K562 (cell line): ENCODE data around the gene HERC3. TPM values are rescaled to one million over a fixed set of nuclear protein-coding genes. Genes with fewer than 3 reads are reported as not detected.

Source experiments
- ATAC-seq: fragments of 200-7000 bp; cut with Tn5 transposase; 3 replicates; pipeline ENCODE4 v1.9.1; 2020; ENCODE audit warnings: moderate library complexity
- BruUV-seq: library from RNA; stranded (reverse); fragments of 400-500 nt; replicated peaks from 2 replicates; lab custom pipeline; 2021; lab: Mats Ljungman, UMichigan
- CTCF ChIA-PET: fragments of 300-600 bp; formaldehyde crosslinking; extraction: SDS; loops from one replicate; lab custom pipeline; 2021; ENCODE audit warnings: low intra/inter-chr PET ratio; lab: Yijun Ruan, JAX
- POLR2A ChIA-PET: fragments of 300-600, 350-650 bp; sonication (Branson Sonifier 250); formaldehyde crosslinking; extraction: SDS; loops from one replicate; lab custom pipeline; 2021; ENCODE audit warnings: antibody characterized with exemption, inconsistent platforms; lab: Yijun Ruan, JAX
- DNase-seq, 4 experiments: peaks; one replicate each; pipeline versions ENCODE4 v3.0.0 to v3.0.0-alpha.2; 2011 to 2018; ENCODE audit warnings: low spot score in 3 of 4, mixed read lengths in 3 of 4; ENCODE audit errors: extremely low read depth in 1 of 4
- FAIRE-seq: peaks from 2 replicates; lab custom pipeline; 2011; peaks lifted over from hg19 to GRCh38; lab: Jason Lieb, UNC
- H2AFZ ChIP-seq: 2 replicates; pipeline ENCODE4 v1.6.0; 2011; ENCODE audit warnings: low read depth, low read length, control low read depth, inconsistent platforms
- H3K27ac ChIP-seq: fragments of 200-600 bp; 3 replicates; pipeline ENCODE4 v1.8.0; 2011; ENCODE audit warnings: low read depth, mild to moderate bottlenecking, control low read depth, inconsistent platforms, low read length, moderate library complexity, mixed read lengths; ENCODE audit errors: extremely low read depth
- H3K27me3 ChIP-seq, 2 experiments: fragments of 300-600 bp in 1 of 2; 2 replicates in 1 of 2; 3 replicates in 1 of 2; pipeline versions ENCODE4 v1.6.0 to v1.8.0; 2011; ENCODE audit warnings: inconsistent platforms in 2 of 2, low read length in 2 of 2, mild to moderate bottlenecking in 1 of 2, mixed read lengths in 1 of 2, moderate library complexity in 1 of 2; ENCODE audit not compliant: control insufficient read depth in 2 of 2, insufficient read depth in 2 of 2
- H3K36me3 ChIP-seq: fragments of 300-600 bp; 3 replicates; pipeline ENCODE4 v1.8.0; 2011; ENCODE audit warnings: mild to moderate bottlenecking, low read length, inconsistent platforms; ENCODE audit not compliant: control insufficient read depth, insufficient read depth
- H3K4me1 ChIP-seq, 2 experiments: fragments of 200-600 bp in 1 of 2; replicated peaks in 1 of 2; 2 replicates in 1 of 2; 3 replicates in 1 of 2; pipeline versions ENCODE4 v1.5.1 to v1.8.0; 2011; ENCODE audit warnings: inconsistent platforms in 2 of 2, low read length in 2 of 2, mild to moderate bottlenecking in 1 of 2, mixed read lengths in 1 of 2, moderate library complexity in 1 of 2; ENCODE audit not compliant: control insufficient read depth in 2 of 2, insufficient read depth in 2 of 2
- H3K4me2 ChIP-seq: 2 replicates; pipeline ENCODE4 v1.6.1; 2011; ENCODE audit warnings: low read length, control low read depth, inconsistent platforms, mixed read lengths; ENCODE audit not compliant: insufficient read depth
- H3K4me3 ChIP-seq: fragments of 200-600 bp; sonication (generic), shearing (Covaris generic); 2 replicates; pipeline ENCODE4 v1.5.1; 2016; ENCODE audit warnings: control low read depth, inconsistent platforms
- H3K79me2 ChIP-seq: fragments of 200-600 bp; 3 replicates; pipeline ENCODE4 v1.8.0; 2011; ENCODE audit warnings: low read length, inconsistent platforms; ENCODE audit not compliant: control insufficient read depth, insufficient read depth
- H3K9ac ChIP-seq, 2 experiments: 2 replicates each; pipeline versions ENCODE4 v1.6.0 to v1.6.1; 2011; ENCODE audit warnings: low read depth in 2 of 2, low read length in 2 of 2, control low read depth in 1 of 2, inconsistent platforms in 1 of 2, mild to moderate bottlenecking in 1 of 2, mixed read lengths in 1 of 2; ENCODE audit not compliant: insufficient read depth in 1 of 2
- H3K9me1 ChIP-seq: one replicate; pipeline ENCODE4 v1.6.0; 2011; ENCODE audit warnings: inconsistent platforms, mild to moderate bottlenecking, low read length, moderate library complexity; ENCODE audit not compliant: control insufficient read depth, insufficient read depth
- H3K9me3 ChIP-seq: replicated peaks from 2 replicates; pipeline ENCODE4 v1.5.1; 2011; ENCODE audit warnings: low read depth, low read length, inconsistent platforms; ENCODE audit not compliant: control insufficient read depth, insufficient read depth
- H4K20me1 ChIP-seq: replicated peaks from 2 replicates; pipeline ENCODE4 v1.6.1; 2011; ENCODE audit warnings: low read length, inconsistent platforms, mixed read lengths; ENCODE audit not compliant: control insufficient read depth, insufficient read depth
- BRF1 ChIP-seq: IDR thresholded peaks from 3 replicates; pipeline ENCODE4 v1.6.1; 2011; ENCODE audit warnings: borderline replicate concordance, mild to moderate bottlenecking; ENCODE audit not compliant: insufficient read length; ENCODE audit errors: extremely low read depth
- E2F6 ChIP-seq, 2 experiments: IDR thresholded peaks; 2 replicates each; pipeline ENCODE4 v1.6.1; 2011; ENCODE audit warnings: borderline replicate concordance in 1 of 2, control low read depth in 1 of 2, low read depth in 1 of 2, low read length in 1 of 2, mild to moderate bottlenecking in 1 of 2, mixed read lengths in 1 of 2, moderate library complexity in 1 of 2; ENCODE audit not compliant: insufficient read depth in 1 of 2, insufficient read length in 1 of 2, poor library complexity in 1 of 2, severe bottlenecking in 1 of 2; ENCODE audit errors: extremely low read depth in 1 of 2
- ETV1 ChIP-seq: fragments of 450-650 bp; conservative IDR thresholded peaks from 2 replicates; pipeline ENCODE4 v1.6.1; 2016; ENCODE audit warnings: missing genetic modification characterization, control low read depth, low read depth, missing compliant biosample characterization
- ETV5 ChIP-seq: sonication (generic); formaldehyde crosslinking; IDR thresholded peaks from 2 replicates; pipeline ENCODE4 v1.4.0; 2020; ENCODE audit warnings: low read depth, mild to moderate bottlenecking, missing genetic modification reagents
- FOSL1 ChIP-seq: fragments of 200-800 bp; sonication (Bioruptor generic); conservative IDR thresholded peaks from 2 replicates; pipeline ENCODE4 v1.6.1; 2016; ENCODE audit warnings: missing genetic modification characterization, missing compliant biosample characterization
- JUN ChIP-seq, 2 experiments: sonication (generic) in 1 of 2; formaldehyde crosslinking in 1 of 2; IDR thresholded peaks; 2 replicates each; pipeline versions ENCODE4 v1.6.1 to v1.8.0; 2012 to 2022; ENCODE audit warnings: borderline replicate concordance in 2 of 2, mild to moderate bottlenecking in 2 of 2, improper control_type of control experiment in 1 of 2, low read depth in 1 of 2, low read length in 1 of 2, missing genetic modification reagents in 1 of 2
- MBD1 ChIP-seq: fragments of 250-450 bp; sonication (Bioruptor Pico); IDR thresholded peaks from 2 replicates; pipeline ENCODE4 v1.8.0; 2022; ENCODE audit warnings: inconsistent platforms
- SIN3B ChIP-seq: fragments of 450-650 bp; IDR thresholded peaks from 2 replicates; pipeline ENCODE4 v1.6.1; 2017; ENCODE audit warnings: low read depth, mild to moderate bottlenecking, moderate library complexity
- SNRNP70 ChIP-seq: fragments of 200-400 bp; formaldehyde crosslinking; optimal IDR thresholded peaks from 2 replicates; pipeline ENCODE3; 2017; ENCODE audit warnings: low read depth, low read length
- TARDBP ChIP-seq: fragments of 450-650 bp; IDR thresholded peaks from 2 replicates; pipeline ENCODE4 v1.6.1; 2016
- TCF7 ChIP-seq: sonication (generic); IDR thresholded peaks from 2 replicates; pipeline ENCODE4 v1.6.1; 2016; ENCODE audit warnings: antibody characterized with exemption, borderline replicate concordance
- TFAM ChIP-seq: fragments of 250-450 bp; sonication (Bioruptor Pico); conservative IDR thresholded peaks from 2 replicates; pipeline ENCODE4 v1.5.0; 2021; ENCODE audit warnings: mild to moderate bottlenecking, moderate library complexity
- THRA ChIP-seq: fragments of 450-650 bp; IDR thresholded peaks from 2 replicates; pipeline ENCODE4 v1.6.1; 2017; ENCODE audit warnings: mild to moderate bottlenecking, moderate library complexity
- ZBTB12 ChIP-seq: fragments of 250-450 bp; sonication (Bioruptor Pico); IDR thresholded peaks from 2 replicates; pipeline ENCODE4 v1.4.0; 2020
- ZFP1 ChIP-seq: fragments of 450-650 bp; formaldehyde crosslinking; IDR thresholded peaks from 2 replicates; pipeline ENCODE4 v1.4.0; 2020; ENCODE audit warnings: mild to moderate bottlenecking, mixed read lengths
- ZNF12 ChIP-seq: sonication (generic); formaldehyde crosslinking; IDR thresholded peaks from 2 replicates; pipeline ENCODE4 v1.4.0; 2020; ENCODE audit warnings: mild to moderate bottlenecking, missing genetic modification reagents
- ZNF23 ChIP-seq: fragments of 250-450 bp; sonication (Bioruptor Pico); IDR thresholded peaks from 2 replicates; pipeline ENCODE4 v1.4.0; 2020; ENCODE audit warnings: mild to moderate bottlenecking
- ZNF696 ChIP-seq: fragments of 250-450 bp; sonication (Bioruptor Pico); conservative IDR thresholded peaks from 2 replicates; pipeline ENCODE4 v1.4.0; 2020; ENCODE audit warnings: mild to moderate bottlenecking, moderate library complexity
- WGBS: fragments of 100-300 bp; shearing (Covaris generic); methylation state at CpG from one replicate; pipeline ENCODE4 v1.1.6; 2016; ENCODE audit warnings: low coverage, mixed read lengths; ENCODE audit not compliant: insufficient coverage; ENCODE audit errors: missing lambda C conversion rate; 5-methylcytosine and 5-hydroxymethylcytosine counted together
- in situ Hi-C: fragments of 300-500 bp; cut with MboI; formaldehyde crosslinking; loops from 4 replicates; pipeline ENCODE4 v1.15.0; 2018; ENCODE audit warnings: inconsistent platforms, mixed read lengths
- intact Hi-C: fragments of 100-400 bp; cut with micrococcal nuclease; formaldehyde crosslinking; loops from 2 replicates; pipeline ENCODE4 v1.14.2; 2022
- polyA plus RNA-seq, 8 experiments: library from polyadenylated mRNA; depleted of rRNA in 4 of 8; stranded (reverse) in 5 of 8; unstranded in 3 of 8; fragments of >200 nt; fragmentation: Nextera tagmentation in 2 of 8; fragmentation: Illumina TruSeq in 1 of 8; extraction: Ambion mirVana in 2 of 8; extraction: Trizol in 1 of 8; gene quantifications; 2 replicates each; pipeline versions ENCODE4 v1.2.1 to v1.2.3, GENCODE V29; 2011 to 2014; ENCODE audit warnings: inconsistent platforms in 1 of 8, missing spikeins in 1 of 8
- total RNA-seq, 7 experiments: library from RNA; depleted of rRNA in 6 of 7; stranded (reverse); fragments of >200 nt in 6 of 7; fragmentation: Illumina TruSeq in 2 of 7; extraction: Trizol in 2 of 7; gene quantifications; 2 replicates each; pipeline versions ENCODE4 v1.2.1 to v1.2.3, GENCODE V29; 2011 to 2021; ENCODE audit warnings: low replicate concordance in 1 of 7

HERC3 gene
- total and polyA plus RNA-seq, 9 of the 15 experiments (the other 6 are each of a cell fraction or from before 2014, with no cell fraction given): 1.8 to 13.1 (median 7.6) TPM

GRCh38 chr4:88613417-88613875, 21.2 kb downstream of the HERC3 start:
- H3K79me2 ChIP-seq: no peaks in the 10 kb centered on the region
- H4K20me1 ChIP-seq: no peaks in the 10 kb centered on the region
- in situ Hi-C loops: no loop called here
- CTCF ChIA-PET: no interaction called here
- 30% methylated on average over 5 of the region's 5 CpGs for WGBS
- H3K27me3 ChIP-seq: no peaks in the 10 kb centered on the region
- DNase-seq: no peak
- POLR2A ChIA-PET: no interaction called here
- H3K27ac ChIP-seq: no peak overlapping the region
- TF ChIP-seq TARDBP (no peak), ZNF12 (CRISPR knock-in tag) (no peak), FOSL1 (no peak), ZNF23 (CRISPR knock-in tag) (no peak), ZBTB12 (no peak), TFAM (CRISPR knock-in tag) (no peak), ETV5 (no peak), THRA (no peak), JUN (IDR thresholded peaks at IDR 0.05; ENCODE audit: borderline replicate concordance, low read depth, low read length) (no peak), JUN (CRISPR knock-in tag; IDR thresholded peaks at IDR 0.05; ENCODE audit: borderline replicate concordance) (no peak), ETV1 (no peak), SIN3B (no peak), MBD1 (CRISPR knock-in tag) (no peak), SNRNP70 (no peak), E2F6 (IDR thresholded peaks at IDR 0.05; ENCODE audit: borderline replicate concordance in 1 of 2, extremely low read depth in 1 of 2, insufficient read depth in 1 of 2, insufficient read length in 1 of 2, low read depth in 1 of 2, low read length in 1 of 2, poor library complexity in 1 of 2, severe bottlenecking in 1 of 2) (no peak), TCF7 (no peak), ZFP1 (CRISPR knock-in tag) (no peak), BRF1 (no peak), ZNF696 (CRISPR knock-in tag) (no peak)
- TF ChIP-seq, all 486 proteins: peak for 0
- Histone ChIP-seq H3K9me1 (no peaks in the 10 kb centered on the region), H2AFZ (no peak overlapping the region), H3K36me3 (no peaks in the 10 kb centered on the region; the same call in 2 of the 3 replicates), H3K4me3 (no peak overlapping the region), H3K4me2 (no peak overlapping the region), H3K4me1 (no peaks in the 10 kb centered on the region; a peak in 1 of 5 replicates), H3K9ac (no peak overlapping the region), H3K9me3 (no peaks in the 10 kb centered on the region)
- no TSS peak for BruUV-seq
- ATAC-seq: no peak
- no peak for FAIRE-seq
- intact Hi-C loops: no loop called here
